GM10266 (cell line): ENCODE measurements around the gene ATAD3B.
"Not testable (repeated sequence)": the region's sequence is repeated elsewhere in the genome, so short reads cannot be mapped to it uniquely, and the experiment has no call there.

Experiments used
- DNase-seq: peaks from one replicate; pipeline ENCODE4 v3.0.0; 2012; ENCODE audit errors: extremely low spot score
- CTCF ChIP-seq: IDR thresholded peaks from 2 replicates; pipeline ENCODE4 v1.5.1; 2012; ENCODE audit warnings: mild to moderate bottlenecking, low read depth; ENCODE audit not compliant: control insufficient read depth, insufficient read depth; ENCODE audit errors: missing control alignments

ATAD3B gene

GRCh38 chr1:1460540-1461130 is 10.9 kb upstream of the ATAD3B start:
- no peak for DNase-seq
- no peak for TF ChIP-seq CTCF

GRCh38 chr1:1461721-1462317 is 9.7 kb upstream of the ATAD3B start:
- DNase-seq: no peak
- no peak for TF ChIP-seq CTCF

GRCh38 chr1:1462318-1462966 is 9.1 kb upstream of the ATAD3B start:
- TF ChIP-seq CTCF: no peak
- DNase-seq: no peak

GRCh38 chr1:1463312-1463711 is 8.3 kb upstream of the ATAD3B start:
- no peak for TF ChIP-seq CTCF
- DNase-seq: no peak

GRCh38 chr1:1468196-1468985 is 3.2 kb upstream of the ATAD3B start:
- DNase-seq: not testable (repeated sequence)

GRCh38 chr1:1470626-1471388 is 758 bp upstream of the ATAD3B start:
- DNase-seq: no peak
- TF ChIP-seq CTCF: no peak

GRCh38 chr1:1472053-1472876 is 700 bp downstream of the ATAD3B start:
- DNase-seq: not testable (repeated sequence)

GRCh38 chr1:1476011-1476410 is 4.4 kb downstream of the ATAD3B start:
- not testable (repeated sequence) for DNase-seq
